Choroid plexus epithelial cell (primary cell): Measurements from ENCODE around the gene NDUFS4.

ENCODE experiments used
- DNase-seq: peaks from one replicate; pipeline ENCODE4 v3.0.0-alpha.2; 2010; ENCODE audit warnings: low read depth
- H3K4me3 ChIP-seq: 2 replicates; pipeline ENCODE4 v1.5.1; 2011; ENCODE audit warnings: low read depth, mild to moderate bottlenecking, control low read depth, low read length, moderate library complexity
- CTCF ChIP-seq: conservative IDR thresholded peaks from 2 replicates; pipeline ENCODE4 v1.5.1; 2011; ENCODE audit warnings: low read depth, mild to moderate bottlenecking, control low read depth, inconsistent platforms, low read length, moderate library complexity

NDUFS4 gene

DNA sequence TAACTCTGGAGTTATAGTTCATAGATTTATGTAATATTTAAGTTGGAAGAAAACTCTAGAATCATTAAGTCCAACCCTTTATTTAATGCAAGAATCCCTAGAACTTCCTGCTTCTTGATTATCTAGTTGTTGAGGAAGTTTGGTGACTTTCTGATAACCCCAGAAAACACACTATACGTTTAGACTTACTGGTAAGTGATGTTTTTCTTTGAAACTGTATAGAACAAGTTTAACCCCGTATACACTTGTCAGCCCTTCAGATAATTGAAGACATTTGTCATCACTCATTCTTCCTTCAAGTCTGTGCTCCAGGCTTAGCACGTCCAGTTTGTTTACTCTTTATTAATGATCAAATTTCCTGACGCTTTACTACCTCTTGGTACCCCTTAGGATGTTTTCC lies 9.0 kb downstream of the NDUFS4 start:
- DNase-seq = no peak
- TF ChIP-seq CTCF = no peak
- no peak overlapping the region for H3K4me3 ChIP-seq

GRCh38 chr5:53571403-53571802 lies 11.0 kb downstream of the NDUFS4 start:
- no peak for DNase-seq

GRCh38 chr5:53575101-53575500 lies 14.7 kb downstream of the NDUFS4 start:
- H3K4me3 ChIP-seq = no peak overlapping the region
- DNase-seq = no peak
- TF ChIP-seq CTCF = no peak

More at GRCh38 chr5:53571403-53571802, 11.0 kb downstream of the NDUFS4 start:
- H3K4me3 ChIP-seq = no peak overlapping the region
- no peak for TF ChIP-seq CTCF

DNA sequence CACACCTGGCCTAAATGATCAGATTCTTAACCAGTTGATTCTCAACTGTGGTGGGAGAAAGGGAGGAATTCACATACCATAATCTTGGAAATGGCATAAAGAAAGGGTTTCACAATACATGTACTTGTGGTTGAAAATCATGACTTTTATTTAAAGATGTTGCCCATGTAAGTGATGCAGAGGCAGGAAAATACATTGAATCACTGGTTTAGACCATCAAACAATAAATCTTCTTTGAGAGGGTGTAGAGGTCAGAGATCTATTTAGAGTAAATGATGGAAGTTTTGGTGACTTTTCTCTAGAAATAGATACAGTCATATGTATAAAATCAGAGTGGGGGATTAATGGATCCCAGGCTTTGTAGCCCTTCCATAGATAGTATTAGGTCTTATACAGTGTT lies 15.4 kb downstream of the NDUFS4 start:
- no peak for TF ChIP-seq CTCF
- no peak overlapping the region for H3K4me3 ChIP-seq
- DNase-seq = no peak

DNA sequence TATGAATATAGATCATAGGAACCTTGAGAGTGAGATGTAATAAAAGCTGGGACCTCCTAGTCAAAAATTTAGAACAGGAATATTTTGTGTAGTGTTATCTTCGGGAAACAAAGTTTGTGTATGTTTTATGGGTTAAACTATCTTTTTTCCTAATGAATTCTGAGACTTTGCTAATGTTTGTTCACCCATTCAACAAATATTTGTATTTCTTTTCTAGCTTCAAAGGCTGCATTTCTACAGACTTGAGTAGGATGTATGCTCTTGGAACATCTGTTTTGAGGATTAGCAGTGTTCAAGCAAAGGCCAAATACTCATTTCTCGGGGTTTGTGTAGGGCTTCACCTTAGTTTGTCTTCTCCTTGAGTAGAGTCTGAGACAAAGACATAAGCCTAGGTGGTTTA lies 16.2 kb downstream of the NDUFS4 start:
- no peak overlapping the region for H3K4me3 ChIP-seq
- DNase-seq = no peak
- TF ChIP-seq CTCF = no peak

DNA sequence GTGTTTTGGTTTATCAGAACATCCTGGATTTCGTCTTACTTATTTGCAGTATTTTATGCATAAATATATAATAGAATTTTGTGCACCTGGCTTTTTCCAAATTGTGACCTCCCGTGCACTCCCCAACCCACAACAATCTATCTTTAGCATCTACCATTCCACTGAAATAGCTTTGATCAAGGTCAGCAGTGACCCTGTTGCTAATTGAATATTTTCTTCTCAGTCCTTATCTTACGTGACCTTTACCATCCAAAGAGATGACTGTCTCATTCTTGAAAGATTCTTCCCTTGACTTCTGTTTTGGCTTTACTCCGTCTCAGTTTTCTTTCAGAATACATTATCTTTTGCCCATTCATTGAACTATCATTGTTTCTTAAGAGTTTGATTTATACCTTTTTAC lies 18.4 kb downstream of the NDUFS4 start:
- no peak overlapping the region for H3K4me3 ChIP-seq
- TF ChIP-seq CTCF = no peak
- DNase-seq = no peak

- no peak overlapping the region for H3K4me3 ChIP-seq
- DNase-seq = no peak
- TF ChIP-seq CTCF = no peak
Observed at GRCh38 chr5:53580547-53580946, 20.1 kb downstream of the NDUFS4 start.
